Measurements from ENCODE around the gene PAFAH1B1.
"Not testable (repeated sequence)": the region's sequence is repeated elsewhere in the genome, so short reads cannot be mapped to it uniquely, and the experiment has no call there.

The PAFAH1B1 gene

DNA sequence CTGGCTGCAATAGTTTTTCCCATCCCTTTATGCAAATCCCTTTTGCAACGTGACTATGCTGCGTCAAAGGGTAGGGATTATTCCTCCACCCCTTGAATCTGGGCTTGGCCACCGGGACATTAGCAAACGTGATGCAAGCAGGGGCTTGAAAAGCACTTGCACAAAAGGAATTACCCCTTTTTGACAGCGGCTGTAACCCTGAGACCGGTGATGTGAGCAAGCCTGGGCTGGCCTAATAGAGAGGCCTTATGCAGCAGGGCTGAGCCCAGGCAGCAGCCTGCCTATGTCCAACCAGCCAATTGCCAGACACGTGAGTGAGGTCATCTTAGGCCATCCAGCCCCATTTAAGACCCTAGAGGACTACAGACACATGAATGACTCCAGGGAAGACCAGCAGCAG lies 30.4 kb upstream of the PAFAH1B1 start:
- DNase-seq (ENCODE audit: insufficient read length, low spot score) = no peak
- FAIRE-seq = no peak
- TF ChIP-seq TAF1 (IDR thresholded peaks at IDR 0.05; ENCODE audit: low read depth, low read length) (no peak), PAX5 (IDR thresholded peaks at IDR 0.05; ENCODE audit: insufficient read depth, low read length, severe bottlenecking) (no peak), POLR2AphosphoS5 (IDR thresholded peaks at IDR 0.05; ENCODE audit: low read depth, low read length) (no peak), POU2F2 (IDR thresholded peaks at IDR 0.05; ENCODE audit: low read depth, low read length) (no peak), SPI1 (IDR thresholded peaks at IDR 0.05; ENCODE audit: low read depth, low read length) (no peak), POLR2A (IDR thresholded peaks at IDR 0.05; ENCODE audit: low read depth, low read length) (no peak)

DNA sequence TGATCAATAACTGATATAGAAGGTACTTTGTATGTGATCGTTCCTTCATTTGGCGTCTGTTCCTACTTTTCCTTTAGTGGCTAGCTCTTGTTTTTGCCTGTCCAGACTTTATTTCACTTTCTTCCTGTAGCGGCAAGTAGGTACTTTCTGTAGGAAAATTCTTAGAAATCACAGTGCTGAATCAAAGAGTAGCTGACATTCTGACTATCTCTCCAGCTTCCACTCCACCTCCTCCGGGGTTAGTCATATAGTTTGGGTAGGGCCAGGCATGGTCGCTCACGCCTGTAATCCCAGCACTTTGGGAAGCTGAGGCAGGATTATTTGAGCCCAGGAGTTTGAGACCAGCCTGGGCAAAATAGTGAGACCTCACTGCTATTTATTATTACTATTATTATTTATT lies 29.9 kb upstream of the PAFAH1B1 start:
- FAIRE-seq (no peak), DNase-seq (ENCODE audit: insufficient read length, low spot score) (no peak)
- TF ChIP-seq POU2F2 (IDR thresholded peaks at IDR 0.05; ENCODE audit: low read depth, low read length) = no peak
- TF ChIP-seq POLR2AphosphoS5 (IDR thresholded peaks at IDR 0.05; ENCODE audit: low read depth, low read length) = no peak
- no peak for TF ChIP-seq PAX5 (IDR thresholded peaks at IDR 0.05; ENCODE audit: insufficient read depth, low read length, severe bottlenecking)
- TF ChIP-seq SPI1 (IDR thresholded peaks at IDR 0.05; ENCODE audit: low read depth, low read length) = no peak
- no peak for TF ChIP-seq POLR2A (IDR thresholded peaks at IDR 0.05; ENCODE audit: low read depth, low read length)
- TF ChIP-seq TAF1 (IDR thresholded peaks at IDR 0.05; ENCODE audit: low read depth, low read length) = no peak

DNA sequence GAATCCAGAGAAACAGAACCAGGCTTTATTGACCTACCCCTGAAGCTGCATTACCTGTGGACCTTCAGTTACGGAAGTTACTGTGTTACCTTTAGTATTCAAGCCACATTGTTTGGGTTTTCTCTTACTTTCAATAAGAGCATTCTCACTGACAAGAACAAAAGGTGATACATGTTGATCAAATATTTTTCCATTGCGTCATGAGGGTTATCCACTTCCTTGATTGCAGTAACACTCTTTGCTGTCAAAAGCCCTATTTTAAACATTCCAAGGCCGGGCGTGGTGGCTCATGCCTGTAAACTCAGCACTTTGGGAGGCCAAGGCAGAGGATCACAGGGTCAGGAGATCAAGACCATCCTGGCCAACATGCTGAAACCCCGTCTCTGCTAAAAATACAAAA lies 28.6 kb upstream of the PAFAH1B1 start:
- DNase-seq (ENCODE audit: insufficient read length, low spot score) (no peak), FAIRE-seq (no peak)
- TF ChIP-seq POLR2AphosphoS5 (IDR thresholded peaks at IDR 0.05; ENCODE audit: low read depth, low read length) = no peak
- no peak for TF ChIP-seq SPI1 (IDR thresholded peaks at IDR 0.05; ENCODE audit: low read depth, low read length)
- TF ChIP-seq PAX5 (IDR thresholded peaks at IDR 0.05; ENCODE audit: insufficient read depth, low read length, severe bottlenecking) = no peak
- TF ChIP-seq TAF1 (IDR thresholded peaks at IDR 0.05; ENCODE audit: low read depth, low read length) = no peak
- TF ChIP-seq POU2F2 (IDR thresholded peaks at IDR 0.05; ENCODE audit: low read depth, low read length) = no peak
- TF ChIP-seq POLR2A (IDR thresholded peaks at IDR 0.05; ENCODE audit: low read depth, low read length) = no peak

GRCh38 chr17:2566056-2566455 lies 27.4 kb upstream of the PAFAH1B1 start:
- TF ChIP-seq POLR2AphosphoS5 (IDR thresholded peaks at IDR 0.05; ENCODE audit: low read depth, low read length) (no peak), POLR2A (IDR thresholded peaks at IDR 0.05; ENCODE audit: low read depth, low read length) (no peak), PAX5 (IDR thresholded peaks at IDR 0.05; ENCODE audit: insufficient read depth, low read length, severe bottlenecking) (no peak), TAF1 (IDR thresholded peaks at IDR 0.05; ENCODE audit: low read depth, low read length) (no peak)
- FAIRE-seq = no peak
- no peak for DNase-seq (ENCODE audit: insufficient read length, low spot score)

GRCh38 chr17:2571523-2572303 lies 21.7 kb upstream of the PAFAH1B1 start:
- FAIRE-seq (peak; percentile 88), DNase-seq (ENCODE audit: insufficient read length, low spot score) (peak; percentile 37)
- TF ChIP-seq POLR2AphosphoS5 (IDR thresholded peaks at IDR 0.05; ENCODE audit: low read depth, low read length) (no peak), POU2F2 (IDR thresholded peaks at IDR 0.05; ENCODE audit: low read depth, low read length) (no peak), PAX5 (IDR thresholded peaks at IDR 0.05; ENCODE audit: insufficient read depth, low read length, severe bottlenecking) (no peak), SPI1 (IDR thresholded peaks at IDR 0.05; ENCODE audit: low read depth, low read length) (no peak), TAF1 (IDR thresholded peaks at IDR 0.05; ENCODE audit: low read depth, low read length) (no peak), POLR2A (IDR thresholded peaks at IDR 0.05; ENCODE audit: low read depth, low read length) (no peak)

- FAIRE-seq; DNase-seq (ENCODE audit: insufficient read length, low spot score): not testable (repeated sequence)
Measured at GRCh38 chr17:2572304-2572609, 21.2 kb upstream of the PAFAH1B1 start.

GRCh38 chr17:2580151-2580550 lies 13.3 kb upstream of the PAFAH1B1 start:
- no peak for FAIRE-seq
- TF ChIP-seq POLR2A (IDR thresholded peaks at IDR 0.05; ENCODE audit: low read depth, low read length) (no peak), POLR2AphosphoS5 (IDR thresholded peaks at IDR 0.05; ENCODE audit: low read depth, low read length) (no peak), SPI1 (IDR thresholded peaks at IDR 0.05; ENCODE audit: low read depth, low read length) (no peak), POU2F2 (IDR thresholded peaks at IDR 0.05; ENCODE audit: low read depth, low read length) (no peak), TAF1 (IDR thresholded peaks at IDR 0.05; ENCODE audit: low read depth, low read length) (no peak), PAX5 (IDR thresholded peaks at IDR 0.05; ENCODE audit: insufficient read depth, low read length, severe bottlenecking) (no peak)
- no peak for DNase-seq (ENCODE audit: insufficient read length, low spot score)

DNA sequence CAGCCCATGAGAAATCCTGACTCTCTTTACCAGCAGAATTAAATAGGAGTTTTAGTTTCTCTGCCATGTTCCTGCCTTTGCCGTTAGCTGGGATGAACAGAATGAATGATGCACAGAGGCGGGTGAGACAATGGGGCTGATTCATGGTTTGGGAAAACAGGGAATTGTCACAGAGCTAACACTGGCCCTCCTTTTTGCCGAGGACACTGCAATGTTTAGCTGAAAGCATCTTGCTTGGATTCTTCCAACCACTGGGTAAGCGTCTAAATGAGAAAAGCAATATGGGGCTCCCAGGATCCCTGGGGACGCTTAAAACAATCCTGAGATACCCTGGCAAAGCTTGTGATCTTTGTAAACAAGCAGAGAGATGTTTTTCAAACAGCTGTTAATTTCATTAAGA lies 12.8 kb upstream of the PAFAH1B1 start:
- no peak for FAIRE-seq
- TF ChIP-seq POLR2A (IDR thresholded peaks at IDR 0.05; ENCODE audit: low read depth, low read length) (no peak), POU2F2 (IDR thresholded peaks at IDR 0.05; ENCODE audit: low read depth, low read length) (no peak), PAX5 (IDR thresholded peaks at IDR 0.05; ENCODE audit: insufficient read depth, low read length, severe bottlenecking) (no peak), POLR2AphosphoS5 (IDR thresholded peaks at IDR 0.05; ENCODE audit: low read depth, low read length) (no peak), TAF1 (IDR thresholded peaks at IDR 0.05; ENCODE audit: low read depth, low read length) (no peak), SPI1 (IDR thresholded peaks at IDR 0.05; ENCODE audit: low read depth, low read length) (no peak)
- no peak for DNase-seq (ENCODE audit: insufficient read length, low spot score)

- FAIRE-seq (no peak), DNase-seq (ENCODE audit: insufficient read length, low spot score) (no peak)
- TF ChIP-seq TAF1 (IDR thresholded peaks at IDR 0.05; ENCODE audit: low read depth, low read length) (no peak), POLR2AphosphoS5 (IDR thresholded peaks at IDR 0.05; ENCODE audit: low read depth, low read length) (no peak), PAX5 (IDR thresholded peaks at IDR 0.05; ENCODE audit: insufficient read depth, low read length, severe bottlenecking) (no peak), SPI1 (IDR thresholded peaks at IDR 0.05; ENCODE audit: low read depth, low read length) (no peak), POU2F2 (IDR thresholded peaks at IDR 0.05; ENCODE audit: low read depth, low read length) (no peak), POLR2A (IDR thresholded peaks at IDR 0.05; ENCODE audit: low read depth, low read length) (no peak)
Measured at GRCh38 chr17:2582493-2582892, 11.0 kb upstream of the PAFAH1B1 start.

DNA sequence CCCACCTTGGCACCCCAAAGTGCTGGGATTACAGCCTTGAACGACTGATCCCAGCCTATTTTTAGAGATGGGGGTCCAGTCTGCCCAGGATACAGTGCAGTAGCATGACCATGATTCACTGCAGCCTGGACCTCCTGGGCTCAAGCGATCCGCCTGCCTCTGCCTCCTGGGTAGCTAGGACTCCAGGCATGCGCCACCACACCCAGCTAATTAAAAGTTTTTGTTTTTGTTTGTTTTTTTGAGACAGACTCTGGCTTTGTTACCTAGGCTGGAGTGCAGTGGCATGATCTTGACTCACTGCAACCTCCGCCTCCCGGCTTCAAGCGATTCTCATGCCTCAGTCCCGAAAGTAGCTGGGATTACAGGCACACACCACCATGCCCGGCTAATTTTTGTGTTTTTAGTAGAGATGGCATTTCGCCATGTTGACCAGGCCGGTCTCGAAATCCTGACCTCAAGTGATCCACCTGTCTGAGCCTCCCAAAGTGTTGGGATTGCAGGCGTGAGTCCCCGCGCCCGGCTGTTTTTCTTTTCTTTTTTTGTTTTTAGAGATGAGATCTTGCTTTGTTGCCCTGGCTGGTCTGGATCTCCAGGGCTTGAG lies 2.3 kb upstream of the PAFAH1B1 start:
- FAIRE-seq = no peak

More for the DNA sequence above, 2.3 kb upstream of the PAFAH1B1 start:
- no peak for TF ChIP-seq POLR2A (IDR thresholded peaks at IDR 0.05; ENCODE audit: low read depth, low read length)
- TF ChIP-seq POLR2AphosphoS5 (IDR thresholded peaks at IDR 0.05; ENCODE audit: low read depth, low read length) = no peak
- TF ChIP-seq PAX5 (IDR thresholded peaks at IDR 0.05; ENCODE audit: insufficient read depth, low read length, severe bottlenecking) = no peak
- no peak for TF ChIP-seq SPI1 (IDR thresholded peaks at IDR 0.05; ENCODE audit: low read depth, low read length)
- TF ChIP-seq POU2F2 (IDR thresholded peaks at IDR 0.05; ENCODE audit: low read depth, low read length) = no peak
- TF ChIP-seq TAF1 (IDR thresholded peaks at IDR 0.05; ENCODE audit: low read depth, low read length) = no peak
- no peak for DNase-seq (ENCODE audit: insufficient read length, low spot score)
